Right atrium auricular region (tissue), 2 donors: ENCODE results near the gene FBXO17. TPM values are rescaled to one million over a fixed set of nuclear protein-coding genes. Genes with fewer than 3 reads are reported as not detected.

Experiments
- DNase-seq: peaks from one replicate; pipeline ENCODE4 v3.0.0-alpha.2; 2019; ENCODE audit warnings: low spot score
- H3K27ac ChIP-seq, 2 donors: fragments of 200-600 bp; sonication (generic); 1 replicate in 1 of 2; 2 replicates in 1 of 2; pipeline ENCODE4 v1.5.1; 2016 to 2019
- H3K27me3 ChIP-seq, 2 donors: fragments of 200-600 bp; sonication (generic); one replicate each; pipeline versions ENCODE4 v1.5.1 to v1.6.0; 2017 to 2019
- H3K36me3 ChIP-seq: fragments of 200-600 bp; sonication (generic); one replicate; pipeline ENCODE4 v1.5.1; 2016
- H3K4me1 ChIP-seq, 2 donors: fragments of 200-600 bp; sonication (generic); one replicate each; pipeline versions ENCODE4 v1.5.1 to v1.6.0; 2017 to 2019
- H3K4me3 ChIP-seq, 2 donors: fragments of 200-600 bp; sonication (generic); 1 replicate in 1 of 2; 2 replicates in 1 of 2; pipeline ENCODE4 v1.5.1; 2017 to 2019; ENCODE audit warnings: mild to moderate bottlenecking in 1 of 2, moderate library complexity in 1 of 2
- H3K9me3 ChIP-seq, 2 donors: fragments of 200-600 bp; sonication (generic); one replicate each; pipeline ENCODE4 v1.5.1; 2019
- total RNA-seq, 2 donors: library from RNA; depleted of rRNA; stranded (reverse); fragments of >200 nt; gene quantifications; one replicate each; pipeline ENCODE4 v1.1.0, GENCODE V29; 2016
- TF ChIP-seq, protein P1 (sequence below), 2 donors: fragments of 200-600 bp; sonication (generic); IDR thresholded peaks; one replicate each; pipeline ENCODE4 v1.5.1; 2019; ENCODE audit warnings: antibody characterized with exemption in 2 of 2

FBXO17 gene
- total RNA-seq, 2 donors from 2014 or later, result 5.7 to 13.1 TPM

DNA sequence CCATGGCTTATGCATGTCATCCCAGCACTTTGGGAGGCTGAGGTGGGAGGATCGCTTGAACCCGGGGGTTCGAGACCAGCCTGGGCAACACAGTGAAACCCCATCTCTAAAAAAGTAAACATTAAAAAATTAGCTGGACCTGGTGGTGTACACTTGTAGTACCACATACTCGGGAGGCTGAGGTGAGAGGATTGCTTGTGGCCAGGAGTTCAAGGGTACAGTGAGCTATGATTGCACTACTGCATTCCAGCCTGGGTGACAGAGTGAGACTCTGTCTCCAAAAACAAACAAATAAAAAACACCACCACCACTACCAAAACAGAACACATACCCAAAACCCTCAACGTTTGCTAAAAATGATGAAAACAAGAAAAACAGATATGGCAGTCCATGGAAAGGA is 15.9 kb downstream of the FBXO17 start:
- no peaks in the 10 kb centered on the region for H3K27me3 ChIP-seq
- H3K4me3 ChIP-seq, result no peak overlapping the region
- H3K27ac ChIP-seq, result no peak overlapping the region
- H3K4me1 ChIP-seq, result peaks cover 0 to 9% of the 10 kb centered on the region in 2 donors
- TF ChIP-seq, protein P1, sequence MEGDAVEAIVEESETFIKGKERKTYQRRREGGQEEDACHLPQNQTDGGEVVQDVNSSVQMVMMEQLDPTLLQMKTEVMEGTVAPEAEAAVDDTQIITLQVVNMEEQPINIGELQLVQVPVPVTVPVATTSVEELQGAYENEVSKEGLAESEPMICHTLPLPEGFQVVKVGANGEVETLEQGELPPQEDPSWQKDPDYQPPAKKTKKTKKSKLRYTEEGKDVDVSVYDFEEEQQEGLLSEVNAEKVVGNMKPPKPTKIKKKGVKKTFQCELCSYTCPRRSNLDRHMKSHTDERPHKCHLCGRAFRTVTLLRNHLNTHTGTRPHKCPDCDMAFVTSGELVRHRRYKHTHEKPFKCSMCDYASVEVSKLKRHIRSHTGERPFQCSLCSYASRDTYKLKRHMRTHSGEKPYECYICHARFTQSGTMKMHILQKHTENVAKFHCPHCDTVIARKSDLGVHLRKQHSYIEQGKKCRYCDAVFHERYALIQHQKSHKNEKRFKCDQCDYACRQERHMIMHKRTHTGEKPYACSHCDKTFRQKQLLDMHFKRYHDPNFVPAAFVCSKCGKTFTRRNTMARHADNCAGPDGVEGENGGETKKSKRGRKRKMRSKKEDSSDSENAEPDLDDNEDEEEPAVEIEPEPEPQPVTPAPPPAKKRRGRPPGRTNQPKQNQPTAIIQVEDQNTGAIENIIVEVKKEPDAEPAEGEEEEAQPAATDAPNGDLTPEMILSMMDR (IDR thresholded peaks at IDR 0.05), result no peak
- H3K9me3 ChIP-seq, result no peaks in the 10 kb centered on the region
- no peak for DNase-seq
- no peaks in the 10 kb centered on the region for H3K36me3 ChIP-seq

DNA sequence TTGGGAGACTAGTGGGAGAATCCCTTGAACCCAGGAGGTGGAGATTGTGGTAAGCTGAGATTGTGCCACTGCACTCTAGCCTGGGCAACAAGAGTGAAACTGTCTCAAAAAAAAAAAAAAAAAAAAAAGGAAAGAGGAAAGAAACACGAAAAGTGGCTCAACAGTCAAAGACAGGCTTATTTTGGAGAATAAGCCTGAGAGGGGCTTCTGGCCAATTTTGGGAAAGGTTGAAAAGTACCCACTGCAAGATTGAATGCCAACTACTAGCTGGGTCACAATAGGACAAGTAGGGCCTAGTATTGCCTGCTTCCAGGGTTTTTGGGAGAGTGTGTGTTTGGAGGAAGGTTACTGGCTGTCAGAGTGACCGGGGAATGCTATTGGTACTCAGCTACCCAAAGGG is 17.2 kb downstream of the FBXO17 start:
- TF ChIP-seq, protein P1 (IDR thresholded peaks at IDR 0.05), result no peak
- Histone ChIP-seq H3K4me1 (peaks cover 0 to 9% of the 10 kb centered on the region in 2 donors), H3K36me3 (no peaks in the 10 kb centered on the region), H3K27ac (no peak overlapping the region), H3K4me3 (no peak overlapping the region), H3K9me3 (no peaks in the 10 kb centered on the region), H3K27me3 (no peaks in the 10 kb centered on the region)
- no peak for DNase-seq

DNA sequence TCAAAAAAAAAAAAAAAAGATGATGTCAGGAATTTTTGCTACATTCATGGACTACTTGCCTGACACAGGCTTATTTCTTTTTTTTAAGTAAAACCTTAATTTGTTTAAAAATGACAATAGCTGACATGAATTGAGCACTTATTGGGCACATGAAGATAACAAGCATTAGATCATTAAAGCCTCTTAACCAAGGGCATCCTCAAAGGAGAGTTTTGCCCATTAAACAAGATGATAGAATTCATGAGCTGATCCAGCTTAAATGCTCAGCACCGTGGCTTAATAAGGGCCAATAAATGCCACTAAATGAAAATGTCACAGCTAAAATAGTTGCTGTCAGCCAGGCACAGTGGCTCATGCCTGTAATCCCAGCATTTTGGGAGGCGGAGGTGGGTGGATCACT is 19.3 kb downstream of the FBXO17 start:
- no peaks in the 10 kb centered on the region for H3K36me3 ChIP-seq
- H3K4me1 ChIP-seq, result no peaks in the 10 kb centered on the region
- DNase-seq, result no peak
- H3K4me3 ChIP-seq, result no peak overlapping the region
- no peaks in the 10 kb centered on the region for H3K9me3 ChIP-seq
- TF ChIP-seq, protein P1 (IDR thresholded peaks at IDR 0.05), result no peak
- no peak overlapping the region for H3K27ac ChIP-seq
- no peaks in the 10 kb centered on the region for H3K27me3 ChIP-seq

DNA sequence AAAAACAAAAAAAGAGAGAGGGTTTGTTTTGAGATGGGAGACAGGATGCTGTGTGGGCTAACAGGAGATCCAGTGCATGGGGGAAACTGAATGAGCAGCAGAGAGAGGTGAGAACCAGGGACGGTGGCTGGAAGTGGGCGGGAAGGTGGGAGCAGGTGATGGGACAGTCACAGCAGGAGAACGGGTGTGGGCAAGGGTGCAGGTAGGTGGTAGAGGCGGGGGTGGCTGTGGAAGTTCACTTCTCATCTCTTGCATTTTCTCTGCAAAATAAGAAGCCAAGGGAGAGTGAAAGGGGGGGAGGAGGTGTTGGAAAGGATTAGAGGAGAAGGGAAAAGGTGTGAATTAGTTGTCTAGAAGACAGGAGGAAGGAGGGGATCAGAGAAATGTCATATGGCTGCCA is 21.9 kb downstream of the FBXO17 start:
- Histone ChIP-seq H3K27ac (no peak overlapping the region), H3K4me1 (peaks cover 0 to 9% of the 10 kb centered on the region in 2 donors)
- no peak for DNase-seq

DNA sequence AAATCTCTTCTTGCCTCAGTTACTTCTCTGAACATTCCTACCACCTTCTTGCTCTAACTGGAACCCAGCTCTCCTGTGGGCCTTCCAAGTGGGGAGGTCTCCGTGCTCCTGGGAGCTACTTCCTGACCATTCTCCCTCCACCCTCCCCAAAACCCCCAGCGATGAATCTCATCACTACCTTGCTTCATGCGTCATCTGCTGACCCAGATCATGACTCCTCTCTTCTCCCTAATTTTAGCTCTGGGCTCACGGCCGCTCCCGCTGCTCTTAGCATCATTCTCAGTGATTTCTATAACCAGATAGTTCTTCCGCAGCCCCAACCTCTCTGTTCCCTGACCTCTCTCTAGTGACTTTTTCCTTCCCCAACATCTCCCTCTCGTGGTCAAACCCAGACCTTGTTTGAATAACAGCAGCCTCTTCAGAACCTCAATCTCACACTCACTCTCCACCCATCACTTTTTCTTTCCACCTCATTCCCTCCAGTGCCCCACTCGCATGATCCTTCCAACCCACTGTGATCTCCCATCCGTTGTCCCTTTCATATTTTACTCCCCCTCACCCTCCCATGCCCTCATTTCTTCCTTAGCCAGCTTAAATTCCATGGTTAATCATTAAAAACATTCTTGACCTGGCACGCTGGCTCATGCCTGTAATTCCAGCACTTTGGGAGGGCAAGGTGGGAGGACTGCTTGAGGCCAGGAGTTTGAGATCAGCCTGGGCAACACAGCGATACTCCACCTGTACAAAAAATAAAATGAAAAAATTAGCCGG is 23.0 kb downstream of the FBXO17 start:
- peaks cover 0 to 9% of the 10 kb centered on the region in 2 donors for H3K4me1 ChIP-seq
- H3K27ac ChIP-seq, result no peak overlapping the region
- DNase-seq, result no peak
- TF ChIP-seq, protein P1 (IDR thresholded peaks at IDR 0.05), result no peak
- H3K4me3 ChIP-seq, result no peak overlapping the region
- H3K9me3 ChIP-seq, result no peaks in the 10 kb centered on the region
- no peaks in the 10 kb centered on the region for H3K27me3 ChIP-seq
- H3K36me3 ChIP-seq, result no peaks in the 10 kb centered on the region

More for the DNA sequence above, 21.9 kb downstream of the FBXO17 start:
- no peaks in the 10 kb centered on the region for H3K36me3 ChIP-seq
- TF ChIP-seq, protein P1 (IDR thresholded peaks at IDR 0.05), result no peak
- H3K4me3 ChIP-seq, result no peak overlapping the region
- H3K9me3 ChIP-seq, result no peaks in the 10 kb centered on the region
- no peaks in the 10 kb centered on the region for H3K27me3 ChIP-seq

DNA sequence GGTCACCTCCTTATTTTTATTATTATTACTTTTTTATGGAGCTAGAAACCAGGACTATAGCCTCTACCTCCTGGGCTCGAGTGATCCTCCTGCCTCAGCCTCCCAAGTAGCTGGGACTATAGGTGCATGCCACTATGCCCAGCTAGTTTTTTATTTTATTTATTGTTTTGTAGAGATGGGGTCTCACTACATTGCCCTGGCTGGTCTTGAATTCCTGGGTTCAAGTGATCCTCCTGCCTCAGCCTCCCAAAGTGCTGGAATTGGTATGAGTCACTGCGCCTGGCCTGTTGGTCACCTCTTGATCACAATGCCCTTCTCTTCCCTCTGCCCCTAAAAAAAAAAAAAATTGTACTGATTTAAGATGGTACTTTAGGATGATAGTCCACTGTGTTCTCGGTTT is 24.4 kb downstream of the FBXO17 start:
- H3K4me1 ChIP-seq, result peaks cover 0 to 9% of the 10 kb centered on the region in 2 donors
- no peak overlapping the region for H3K4me3 ChIP-seq
- no peak for DNase-seq
- H3K9me3 ChIP-seq, result no peaks in the 10 kb centered on the region
- no peaks in the 10 kb centered on the region for H3K27me3 ChIP-seq
- TF ChIP-seq, protein P1 (IDR thresholded peaks at IDR 0.05), result no peak
- no peaks in the 10 kb centered on the region for H3K36me3 ChIP-seq
- no peak overlapping the region for H3K27ac ChIP-seq
